OCI-LY7 (cell line): ENCODE measurements around the gene TRAPPC12. TPM values are rescaled to one million over a fixed set of nuclear protein-coding genes. Genes with fewer than 3 reads are reported as not detected.

Source experiments
- BruUV-seq: library from RNA; stranded (reverse); fragments of 400-500 nt; replicated peaks from 2 replicates; lab custom pipeline; 2021; lab: Mats Ljungman, UMichigan
- CTCF ChIA-PET: fragments of 300-600 bp; sonication (Branson Sonifier 250); formaldehyde crosslinking; loops from one replicate; lab custom pipeline; 2022; ENCODE audit warnings: antibody characterized with exemption; ENCODE audit not compliant: unreplicated experiment; lab: Charles Lee
- POLR2A ChIA-PET: fragments of 300-600 bp; sonication (Branson Sonifier 250); formaldehyde crosslinking; loops from one replicate; lab custom pipeline; 2022; ENCODE audit warnings: antibody characterized with exemption; lab: Charles Lee
- DNase-seq: peaks from one replicate; pipeline ENCODE4 v3.0.0-alpha.2; 2015; ENCODE audit warnings: low spot score
- H2AFZ ChIP-seq: fragments of 200-600 bp; sonication (generic), shearing (Covaris generic); 2 replicates; pipeline ENCODE4 v1.6.1; 2014; ENCODE audit warnings: mild to moderate bottlenecking, antibody characterized with exemption, low read length, moderate library complexity
- H3K27ac ChIP-seq: fragments of 200-600 bp; sonication (generic); 2 replicates; pipeline ENCODE4 v1.5.1; 2014; ENCODE audit warnings: mixed run types, low read depth, mild to moderate bottlenecking, moderate library complexity, low read length, inconsistent platforms; ENCODE audit not compliant: poor library complexity, severe bottlenecking
- H3K36me3 ChIP-seq: fragments of 200-600 bp; sonication (generic); 2 replicates; pipeline ENCODE4 v1.6.1; 2014; ENCODE audit warnings: mild to moderate bottlenecking, antibody characterized with exemption, low read length, moderate library complexity, mixed read lengths; ENCODE audit not compliant: insufficient read depth
- H3K4me1 ChIP-seq: fragments of 200-600 bp; sonication (generic); 2 replicates; pipeline ENCODE4 v1.5.1; 2014; ENCODE audit warnings: mild to moderate bottlenecking, low read length; ENCODE audit not compliant: insufficient read depth, poor library complexity, severe bottlenecking
- H3K4me2 ChIP-seq: fragments of 200-600 bp; sonication (generic); 2 replicates; pipeline ENCODE4 v1.6.1; 2014; ENCODE audit warnings: mild to moderate bottlenecking, low read length
- H3K4me3 ChIP-seq: fragments of 200-600 bp; sonication (generic); 2 replicates; pipeline ENCODE4 v1.5.1; 2014; ENCODE audit warnings: mild to moderate bottlenecking, low read depth, low read length; ENCODE audit not compliant: poor library complexity, severe bottlenecking
- H3K79me2 ChIP-seq: fragments of 200-600 bp; sonication (generic); 2 replicates; pipeline ENCODE4 v1.6.1; 2016; ENCODE audit warnings: low read depth, mild to moderate bottlenecking, low read length, moderate library complexity, mixed read lengths; ENCODE audit not compliant: insufficient read depth
- H3K9me2 ChIP-seq: fragments of 200-600 bp; sonication (generic); 2 replicates; pipeline ENCODE4 v1.6.1; 2016; ENCODE audit warnings: mild to moderate bottlenecking, low read length, mixed read lengths; ENCODE audit not compliant: insufficient read depth
- H3K9me3 ChIP-seq: fragments of 200-600 bp; sonication (generic); 2 replicates; pipeline ENCODE4 v1.6.1; 2014; ENCODE audit warnings: mild to moderate bottlenecking, mixed run types, low read length, mixed read lengths
- H4K20me1 ChIP-seq: fragments of 200-600 bp; sonication (generic); 2 replicates; pipeline ENCODE4 v1.6.1; 2014; ENCODE audit warnings: mild to moderate bottlenecking, antibody characterized with exemption, low read length, moderate library complexity, mixed read lengths; ENCODE audit not compliant: insufficient read depth
- EZH2phosphoT487 ChIP-seq: fragments of 200-600 bp; sonication (generic); IDR thresholded peaks from 2 replicates; pipeline ENCODE4 v1.6.1; 2018; ENCODE audit warnings: low read depth, borderline replicate concordance, mild to moderate bottlenecking, mixed run types, antibody characterized with exemption, low read length, moderate library complexity, mixed read lengths
- intact Hi-C: fragments of 100-400 bp; cut with micrococcal nuclease; formaldehyde crosslinking; loops from one replicate; pipeline ENCODE4 v1.10.0; 2022; ENCODE audit not compliant: unreplicated experiment
- total RNA-seq, 2 experiments: library from RNA; depleted of rRNA in 1 of 2; stranded (reverse); fragments of >200 nt in 1 of 2; shearing (Covaris generic) in 1 of 2; gene quantifications; 2 replicates each; pipeline ENCODE4 v1.2.3, GENCODE V29; 2014 to 2022
- TF ChIP-seq, protein P1 (sequence below): fragments of 200-600 bp; sonication (generic); conservative IDR thresholded peaks from 2 replicates; pipeline ENCODE4 v1.5.1; 2014; ENCODE audit warnings: mild to moderate bottlenecking, antibody characterized with exemption, low read length, moderate library complexity, mixed read lengths

The TRAPPC12 gene
- total RNA-seq, 2 experiments from 2014 or later = 85.2 to 91.6 TPM

GRCh38 chr2:3470166-3470651 lies 90.7 kb downstream of the TRAPPC12 start:
- Histone ChIP-seq H4K20me1 (no peaks in the 10 kb centered on the region), H3K9me3 (no peaks in the 10 kb centered on the region), H2AFZ (no peak overlapping the region), H3K27ac (no peak overlapping the region), H3K9me2 (no peaks in the 10 kb centered on the region), H3K4me1 (no peaks in the 10 kb centered on the region), H3K4me2 (no peak overlapping the region), H3K4me3 (no peak overlapping the region), H3K79me2 (no peaks in the 10 kb centered on the region), H3K36me3 (peaks cover 16% of the 10 kb centered on the region; the same call in 1 of the 2 replicates)
- DNase-seq = no peak
- BruUV-seq = no TSS peak
- POLR2A ChIA-PET = interaction anchor here (0.5 to 1.4 kb wide), 3 partner anchors 10 to 183 kb away, joined by 3 to 5 read pairs (median 3); no protein-coding TSS in a partner anchor
- intact Hi-C loops = no loop called here
- CTCF ChIA-PET = interaction anchor here (0.6 kb wide), 1 partner anchor 205 kb away, joined by 3 read pairs; no protein-coding TSS in a partner anchor
- TF ChIP-seq, protein P1, sequence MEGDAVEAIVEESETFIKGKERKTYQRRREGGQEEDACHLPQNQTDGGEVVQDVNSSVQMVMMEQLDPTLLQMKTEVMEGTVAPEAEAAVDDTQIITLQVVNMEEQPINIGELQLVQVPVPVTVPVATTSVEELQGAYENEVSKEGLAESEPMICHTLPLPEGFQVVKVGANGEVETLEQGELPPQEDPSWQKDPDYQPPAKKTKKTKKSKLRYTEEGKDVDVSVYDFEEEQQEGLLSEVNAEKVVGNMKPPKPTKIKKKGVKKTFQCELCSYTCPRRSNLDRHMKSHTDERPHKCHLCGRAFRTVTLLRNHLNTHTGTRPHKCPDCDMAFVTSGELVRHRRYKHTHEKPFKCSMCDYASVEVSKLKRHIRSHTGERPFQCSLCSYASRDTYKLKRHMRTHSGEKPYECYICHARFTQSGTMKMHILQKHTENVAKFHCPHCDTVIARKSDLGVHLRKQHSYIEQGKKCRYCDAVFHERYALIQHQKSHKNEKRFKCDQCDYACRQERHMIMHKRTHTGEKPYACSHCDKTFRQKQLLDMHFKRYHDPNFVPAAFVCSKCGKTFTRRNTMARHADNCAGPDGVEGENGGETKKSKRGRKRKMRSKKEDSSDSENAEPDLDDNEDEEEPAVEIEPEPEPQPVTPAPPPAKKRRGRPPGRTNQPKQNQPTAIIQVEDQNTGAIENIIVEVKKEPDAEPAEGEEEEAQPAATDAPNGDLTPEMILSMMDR = no peak
- no peak for TF ChIP-seq EZH2phosphoT487

GRCh38 chr2:3470856-3471737 lies 91.6 kb downstream of the TRAPPC12 start:
- BruUV-seq = no TSS peak
- Histone ChIP-seq H3K36me3 (peaks cover 16% of the 10 kb centered on the region; the same call in 1 of the 2 replicates), H3K9me3 (no peaks in the 10 kb centered on the region), H3K9me2 (no peaks in the 10 kb centered on the region), H3K27ac (no peak overlapping the region), H3K79me2 (no peaks in the 10 kb centered on the region), H3K4me3 (no peak overlapping the region), H2AFZ (no peak overlapping the region), H4K20me1 (no peaks in the 10 kb centered on the region), H3K4me2 (no peak overlapping the region), H3K4me1 (no peaks in the 10 kb centered on the region)
- CTCF ChIA-PET = no interaction called here
- POLR2A ChIA-PET = interaction anchor here (1.4 kb wide), 1 partner anchor 9 kb away, joined by 5 read pairs; no protein-coding TSS in a partner anchor
- TF ChIP-seq EZH2phosphoT487 = no peak
- TF ChIP-seq, protein P1 = no peak
- no peak for DNase-seq
- intact Hi-C loops = no loop called here
